Right forelimb (tissue), 1 donor: Measurements from ENCODE around the gene BLOC1S5.
"Not testable (repeated sequence)": the region's sequence is repeated elsewhere in the genome, so short reads cannot be mapped to it uniquely, and the experiment has no call there.

Source experiments
- DNase-seq: peaks from one replicate; pipeline ENCODE4 v3.0.0-alpha.2; 2018

Gene BLOC1S5

GRCh38 chr6:8041913-8042583, 22.1 kb downstream of the BLOC1S5 start:
- DNase-seq, result no peak

GRCh38 chr6:8034107-8034506, 30.1 kb downstream of the BLOC1S5 start:
- not testable (repeated sequence) for DNase-seq

GRCh38 chr6:8030920-8031319, 33.3 kb downstream of the BLOC1S5 start:
- DNase-seq, result no peak

- no peak for DNase-seq
Measured at GRCh38 chr6:8029243-8029870, 34.8 kb downstream of the BLOC1S5 start.

GRCh38 chr6:8027965-8028651, 36.1 kb downstream of the BLOC1S5 start:
- DNase-seq, result no peak

GRCh38 chr6:8026800-8027199, 37.4 kb downstream of the BLOC1S5 start:
- no peak for DNase-seq

GRCh38 chr6:8025191-8025590, 39.0 kb downstream of the BLOC1S5 start:
- no peak for DNase-seq

GRCh38 chr6:8023638-8024037, 40.6 kb downstream of the BLOC1S5 start:
- no peak for DNase-seq

GRCh38 chr6:8020083-8020482, 44.1 kb downstream of the BLOC1S5 start:
- no peak for DNase-seq

GRCh38 chr6:8017705-8018104, 46.5 kb downstream of the BLOC1S5 start:
- DNase-seq, result no peak

GRCh38 chr6:8017276-8017701, 46.9 kb downstream of the BLOC1S5 start:
- no peak for DNase-seq

- no peak for DNase-seq
Measured at GRCh38 chr6:8014947-8015346, 49.2 kb downstream of the BLOC1S5 start.

GRCh38 chr6:8013763-8014162, 50.4 kb downstream of the BLOC1S5 start:
- no peak for DNase-seq

GRCh38 chr6:8006208-8006607, 58.0 kb downstream of the BLOC1S5 start:
- DNase-seq, result no peak

GRCh38 chr6:8005136-8005535, 59.1 kb downstream of the BLOC1S5 start:
- no peak for DNase-seq

GRCh38 chr6:8000636-8001035, 63.6 kb downstream of the BLOC1S5 start:
- DNase-seq, result no peak

GRCh38 chr6:8000188-8000596, 64.0 kb downstream of the BLOC1S5 start:
- DNase-seq, result no peak

- no peak for DNase-seq
Measured at GRCh38 chr6:7999201-7999600, 65.0 kb downstream of the BLOC1S5 start.

- DNase-seq, result no peak
Measured at GRCh38 chr6:7998103-7998725, 66.0 kb downstream of the BLOC1S5 start.

- DNase-seq, result no peak
Measured at GRCh38 chr6:7997286-7997685, 66.9 kb downstream of the BLOC1S5 start.

GRCh38 chr6:7996538-7997111, 67.6 kb downstream of the BLOC1S5 start:
- DNase-seq, result peak; percentile 45

- no peak for DNase-seq
Measured at GRCh38 chr6:7993952-7994351, 70.2 kb downstream of the BLOC1S5 start.

GRCh38 chr6:7993399-7993798, 70.8 kb downstream of the BLOC1S5 start:
- DNase-seq, result no peak
